HG03097 (cell line): Measurements from ENCODE around the gene PTPRD.

Source experiments
- ATAC-seq: cut with Tn5 transposase; IDR thresholded peaks from one replicate; pipeline ENCODE4 v1.9.1; 2021; ENCODE audit not compliant: unreplicated experiment, low FRiP score

Gene PTPRD

GRCh38 chr9:8825585-8826147 lies 1787.1 kb downstream of the PTPRD start:
- ATAC-seq, result no peak

GRCh38 chr9:8823131-8823895 lies 1789.5 kb downstream of the PTPRD start:
- no peak for ATAC-seq

GRCh38 chr9:8822667-8823025 lies 1790.2 kb downstream of the PTPRD start:
- ATAC-seq, result no peak

GRCh38 chr9:8821910-8822666 lies 1790.7 kb downstream of the PTPRD start:
- no peak for ATAC-seq

- ATAC-seq, result no peak
Observed at GRCh38 chr9:8817335-8817734, 1795.5 kb downstream of the PTPRD start.

- no peak for ATAC-seq
Observed at GRCh38 chr9:8816361-8816760, 1796.4 kb downstream of the PTPRD start.

- ATAC-seq, result no peak
Observed at GRCh38 chr9:8815931-8816330, 1796.9 kb downstream of the PTPRD start.

- ATAC-seq, result no peak
Observed at GRCh38 chr9:8815219-8815618, 1797.6 kb downstream of the PTPRD start.

- no peak for ATAC-seq
Observed at GRCh38 chr9:8812888-8813287, 1799.9 kb downstream of the PTPRD start.

GRCh38 chr9:8809741-8810140 lies 1803.1 kb downstream of the PTPRD start:
- ATAC-seq, result no peak

GRCh38 chr9:8806150-8806549 lies 1806.7 kb downstream of the PTPRD start:
- no peak for ATAC-seq

GRCh38 chr9:8804613-8805012 lies 1808.2 kb downstream of the PTPRD start:
- ATAC-seq, result no peak

- no peak for ATAC-seq
Observed at GRCh38 chr9:8802242-8802641, 1810.6 kb downstream of the PTPRD start.

GRCh38 chr9:8800196-8800595 lies 1812.6 kb downstream of the PTPRD start:
- ATAC-seq, result no peak

GRCh38 chr9:8799615-8800014 lies 1813.2 kb downstream of the PTPRD start:
- ATAC-seq, result no peak

GRCh38 chr9:8799206-8799605 lies 1813.6 kb downstream of the PTPRD start:
- ATAC-seq, result no peak

- no peak for ATAC-seq
Observed at GRCh38 chr9:8784838-8785237, 1828.0 kb downstream of the PTPRD start.

GRCh38 chr9:8783941-8784340 lies 1828.9 kb downstream of the PTPRD start:
- no peak for ATAC-seq

- ATAC-seq, result no peak
Observed at GRCh38 chr9:8782237-8782636, 1830.6 kb downstream of the PTPRD start.

GRCh38 chr9:8781458-8781857 lies 1831.3 kb downstream of the PTPRD start:
- no peak for ATAC-seq

- ATAC-seq, result no peak
Observed at GRCh38 chr9:8780386-8780785, 1832.4 kb downstream of the PTPRD start.

GRCh38 chr9:8779478-8779877 lies 1833.3 kb downstream of the PTPRD start:
- ATAC-seq, result no peak
